HEK293 (cell line): ENCODE results near the gene PACSIN2.

Experiments used
- BCL11A ChIP-seq: fragments of 450-650 bp; formaldehyde crosslinking; IDR thresholded peaks from 2 replicates; pipeline ENCODE4 v1.5.1; 2016; ENCODE audit warnings: low read depth, missing biosample characterization, missing genetic modification characterization
- GFI1B ChIP-seq: fragments of 450-650 bp; formaldehyde crosslinking; IDR thresholded peaks from 2 replicates; pipeline ENCODE4 v1.5.1; 2016; ENCODE audit warnings: missing biosample characterization, missing genetic modification characterization
- HOXC10 ChIP-seq: sonication (generic); formaldehyde crosslinking; IDR thresholded peaks from 2 replicates; pipeline ENCODE4 v1.8.1; 2023; ENCODE audit warnings: mild to moderate bottlenecking, missing genetic modification reagents
- KLF9 ChIP-seq: fragments of 450-650 bp; formaldehyde crosslinking; IDR thresholded peaks from 2 replicates; pipeline ENCODE4 v1.5.1; 2016; ENCODE audit warnings: missing biosample characterization, missing genetic modification characterization, low read depth
- SP2 ChIP-seq: fragments of 450-650 bp; formaldehyde crosslinking; IDR thresholded peaks from 2 replicates; pipeline ENCODE4 v1.5.1; 2016; ENCODE audit warnings: missing biosample characterization, missing genetic modification characterization
- SP3 ChIP-seq: fragments of 450-650 bp; formaldehyde crosslinking; IDR thresholded peaks from 2 replicates; pipeline ENCODE4 v1.5.1; 2016; ENCODE audit warnings: missing biosample characterization, missing genetic modification characterization
- ZNF174 ChIP-seq: fragments of 450-650 bp; formaldehyde crosslinking; IDR thresholded peaks from 2 replicates; pipeline ENCODE4 v1.5.0; 2017; ENCODE audit warnings: missing biosample characterization, mild to moderate bottlenecking, missing genetic modification characterization
- ZNF274 ChIP-seq, 2 experiments: fragments of 200-500 bp in 1 of 2; fragments of 450-650 bp in 1 of 2; sonication (Bioruptor generic) in 1 of 2; formaldehyde crosslinking in 1 of 2; IDR thresholded peaks; 2 replicates each; pipeline versions ENCODE4 v1.5.1 to v1.6.1; 2014 to 2016; ENCODE audit warnings: borderline replicate concordance in 1 of 2, inconsistent platforms in 1 of 2, low read length in 1 of 2, missing biosample characterization in 1 of 2, missing genetic modification characterization in 1 of 2
- ZNF324 ChIP-seq: fragments of 450-650 bp; formaldehyde crosslinking; IDR thresholded peaks from 2 replicates; pipeline ENCODE4 v1.5.1; 2016; ENCODE audit warnings: missing biosample characterization, missing genetic modification characterization
- ZNF404 ChIP-seq: fragments of 450-650 bp; formaldehyde crosslinking; IDR thresholded peaks from 2 replicates; pipeline ENCODE4 v1.5.1; 2017; ENCODE audit warnings: missing biosample characterization, missing genetic modification characterization
- ZNF529 ChIP-seq: fragments of 450-650 bp; formaldehyde crosslinking; IDR thresholded peaks from 2 replicates; pipeline ENCODE4 v1.5.1; 2017; ENCODE audit warnings: missing genetic modification characterization, missing biosample characterization; ENCODE audit not compliant: insufficient replicate concordance
- ZNF654 ChIP-seq: fragments of 450-650 bp; formaldehyde crosslinking; IDR thresholded peaks from 2 replicates; pipeline ENCODE4 v1.5.1; 2016; ENCODE audit warnings: low read depth, missing biosample characterization, missing genetic modification characterization
- ZNF677 ChIP-seq: fragments of 450-650 bp; IDR thresholded peaks from 2 replicates; pipeline ENCODE4 v1.5.0; 2018; ENCODE audit warnings: missing biosample characterization, mild to moderate bottlenecking, missing genetic modification characterization, moderate library complexity
- ZNF707 ChIP-seq: fragments of 450-650 bp; formaldehyde crosslinking; IDR thresholded peaks from 2 replicates; pipeline ENCODE4 v1.5.1; 2016; ENCODE audit warnings: missing biosample characterization, missing genetic modification characterization
- ZNF76 ChIP-seq: fragments of 450-650 bp; formaldehyde crosslinking; IDR thresholded peaks from 2 replicates; pipeline ENCODE4; 2016; ENCODE audit warnings: low read depth, missing biosample characterization, missing genetic modification characterization, borderline replicate concordance
- ZSCAN23 ChIP-seq: fragments of 450-650 bp; formaldehyde crosslinking; IDR thresholded peaks from 2 replicates; pipeline ENCODE4 v1.5.1; 2016; ENCODE audit warnings: missing biosample characterization, missing genetic modification characterization
- ZSCAN30 ChIP-seq: fragments of 450-650 bp; IDR thresholded peaks from 2 replicates; pipeline ENCODE4 v1.5.1; 2018; ENCODE audit warnings: missing biosample characterization, mild to moderate bottlenecking, missing genetic modification characterization, moderate library complexity
- ZXDB ChIP-seq: fragments of 450-650 bp; formaldehyde crosslinking; IDR thresholded peaks from 2 replicates; pipeline ENCODE4 v1.5.1; 2016; ENCODE audit warnings: missing biosample characterization, missing genetic modification characterization
- TF ChIP-seq, protein P1 (sequence below): fragments of 450-650 bp; formaldehyde crosslinking; IDR thresholded peaks from 2 replicates; pipeline ENCODE4 v1.5.1; 2016; ENCODE audit warnings: missing biosample characterization, missing genetic modification characterization
- TF ChIP-seq, protein P2 (sequence below): fragments of 450-650 bp; formaldehyde crosslinking; conservative IDR thresholded peaks from 2 replicates; pipeline ENCODE4 v1.5.1; 2016; ENCODE audit warnings: low read depth, missing biosample characterization, missing genetic modification characterization
- TF ChIP-seq, protein P3 (sequence below): fragments of 450-650 bp; formaldehyde crosslinking; IDR thresholded peaks from 2 replicates; pipeline ENCODE4 v1.5.1; 2016; ENCODE audit warnings: missing biosample characterization, missing genetic modification characterization
- TF ChIP-seq, protein P4 (sequence below): fragments of 450-650 bp; formaldehyde crosslinking; IDR thresholded peaks from 2 replicates; pipeline ENCODE4 v1.5.1; 2016; ENCODE audit warnings: missing biosample characterization, missing genetic modification characterization
- TF ChIP-seq, protein P5 (sequence below): fragments of 450-650 bp; formaldehyde crosslinking; IDR thresholded peaks from 2 replicates; pipeline ENCODE4 v1.5.1; 2016; ENCODE audit warnings: missing biosample characterization, missing genetic modification characterization
- TF ChIP-seq, protein P6 (sequence below): fragments of 450-650 bp; formaldehyde crosslinking; IDR thresholded peaks from 2 replicates; pipeline ENCODE4 v1.5.1; 2016; ENCODE audit warnings: missing biosample characterization, missing genetic modification characterization

Gene PACSIN2

DNA sequence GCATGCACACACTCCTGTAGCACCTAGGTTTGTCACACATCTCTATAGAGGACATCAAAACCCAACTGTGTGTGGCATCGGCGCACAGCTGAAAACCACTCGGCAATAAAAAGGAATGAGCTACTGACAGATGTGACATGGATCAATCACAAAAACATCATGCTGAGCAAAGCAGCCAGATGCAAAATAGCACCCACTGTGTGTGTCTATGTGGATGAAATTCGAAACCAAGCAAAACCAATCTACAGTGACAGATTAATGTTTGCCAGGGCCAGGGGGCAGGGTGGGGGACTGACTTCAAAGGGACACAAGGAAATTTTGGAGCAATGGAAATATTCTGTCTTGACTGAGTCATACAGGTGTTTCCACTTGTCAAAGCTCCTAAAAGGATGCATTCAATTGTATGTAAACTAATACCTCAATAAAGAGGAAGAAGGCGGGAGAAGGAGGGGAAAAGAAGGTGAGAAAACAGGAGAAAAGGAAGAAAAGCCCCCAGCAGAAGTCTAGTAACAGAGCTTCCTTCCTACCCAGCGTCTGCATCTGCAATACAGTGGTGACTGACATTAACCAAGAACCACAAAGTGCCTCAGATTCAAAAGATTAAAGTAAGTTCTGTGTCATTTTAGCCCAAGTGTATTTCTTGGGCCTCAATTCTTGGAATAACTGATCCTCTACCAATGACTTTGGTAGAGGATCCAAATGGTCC is 49.8 kb downstream of the PACSIN2 start (continued):
- TF ChIP-seq ZNF274 (IDR thresholded peaks at IDR 0.05; ENCODE audit: low read length) (no peak), ZNF274 (tag by site-specific recombination; IDR thresholded peaks at IDR 0.05; ENCODE audit: borderline replicate concordance) (no peak), KLF9 (tag by site-specific recombination) (no peak), BCL11A (tag by site-specific recombination) (peak; percentile 78), SP2 (peak; percentile 41), ZNF404 (tag by site-specific recombination) (no peak), HOXC10 (CRISPR knock-in tag) (no peak), ZNF529 (no peak), ZXDB (tag by site-specific recombination) (peak; percentile 69; the same call in 1 of the 2 replicates), ZNF174 (no peak), ZSCAN23 (tag by site-specific recombination) (peak; percentile 85; the same call in 1 of the 2 replicates), ZNF677 (tag by site-specific recombination) (no peak), SP3 (tag by site-specific recombination) (no peak), ZNF324 (tag by site-specific recombination) (peak; percentile 91), ZNF707 (no peak), ZNF76 (peak; percentile 11; the same call in 1 of the 2 replicates), ZNF654 (tag by site-specific recombination) (no peak), ZSCAN30 (tag by site-specific recombination) (peak; percentile 82), GFI1B (peak; percentile 74; the same call in 1 of the 2 replicates)
- TF ChIP-seq, protein P1, sequence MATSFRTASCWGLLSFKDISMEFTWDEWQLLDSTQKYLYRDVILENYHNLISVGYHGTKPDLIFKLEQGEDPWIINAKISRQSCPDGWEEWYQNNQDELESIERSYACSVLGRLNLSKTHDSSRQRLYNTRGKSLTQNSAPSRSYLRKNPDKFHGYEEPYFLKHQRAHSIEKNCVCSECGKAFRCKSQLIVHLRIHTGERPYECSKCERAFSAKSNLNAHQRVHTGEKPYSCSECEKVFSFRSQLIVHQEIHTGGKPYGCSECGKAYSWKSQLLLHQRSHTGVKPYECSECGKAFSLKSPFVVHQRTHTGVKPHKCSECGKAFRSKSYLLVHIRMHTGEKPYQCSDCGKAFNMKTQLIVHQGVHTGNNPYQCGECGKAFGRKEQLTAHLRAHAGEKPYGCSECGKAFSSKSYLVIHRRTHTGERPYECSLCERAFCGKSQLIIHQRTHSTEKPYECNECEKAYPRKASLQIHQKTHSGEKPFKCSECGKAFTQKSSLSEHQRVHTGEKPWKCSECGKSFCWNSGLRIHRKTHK (tag by site-specific recombination) = no peak
- TF ChIP-seq, protein P2, sequence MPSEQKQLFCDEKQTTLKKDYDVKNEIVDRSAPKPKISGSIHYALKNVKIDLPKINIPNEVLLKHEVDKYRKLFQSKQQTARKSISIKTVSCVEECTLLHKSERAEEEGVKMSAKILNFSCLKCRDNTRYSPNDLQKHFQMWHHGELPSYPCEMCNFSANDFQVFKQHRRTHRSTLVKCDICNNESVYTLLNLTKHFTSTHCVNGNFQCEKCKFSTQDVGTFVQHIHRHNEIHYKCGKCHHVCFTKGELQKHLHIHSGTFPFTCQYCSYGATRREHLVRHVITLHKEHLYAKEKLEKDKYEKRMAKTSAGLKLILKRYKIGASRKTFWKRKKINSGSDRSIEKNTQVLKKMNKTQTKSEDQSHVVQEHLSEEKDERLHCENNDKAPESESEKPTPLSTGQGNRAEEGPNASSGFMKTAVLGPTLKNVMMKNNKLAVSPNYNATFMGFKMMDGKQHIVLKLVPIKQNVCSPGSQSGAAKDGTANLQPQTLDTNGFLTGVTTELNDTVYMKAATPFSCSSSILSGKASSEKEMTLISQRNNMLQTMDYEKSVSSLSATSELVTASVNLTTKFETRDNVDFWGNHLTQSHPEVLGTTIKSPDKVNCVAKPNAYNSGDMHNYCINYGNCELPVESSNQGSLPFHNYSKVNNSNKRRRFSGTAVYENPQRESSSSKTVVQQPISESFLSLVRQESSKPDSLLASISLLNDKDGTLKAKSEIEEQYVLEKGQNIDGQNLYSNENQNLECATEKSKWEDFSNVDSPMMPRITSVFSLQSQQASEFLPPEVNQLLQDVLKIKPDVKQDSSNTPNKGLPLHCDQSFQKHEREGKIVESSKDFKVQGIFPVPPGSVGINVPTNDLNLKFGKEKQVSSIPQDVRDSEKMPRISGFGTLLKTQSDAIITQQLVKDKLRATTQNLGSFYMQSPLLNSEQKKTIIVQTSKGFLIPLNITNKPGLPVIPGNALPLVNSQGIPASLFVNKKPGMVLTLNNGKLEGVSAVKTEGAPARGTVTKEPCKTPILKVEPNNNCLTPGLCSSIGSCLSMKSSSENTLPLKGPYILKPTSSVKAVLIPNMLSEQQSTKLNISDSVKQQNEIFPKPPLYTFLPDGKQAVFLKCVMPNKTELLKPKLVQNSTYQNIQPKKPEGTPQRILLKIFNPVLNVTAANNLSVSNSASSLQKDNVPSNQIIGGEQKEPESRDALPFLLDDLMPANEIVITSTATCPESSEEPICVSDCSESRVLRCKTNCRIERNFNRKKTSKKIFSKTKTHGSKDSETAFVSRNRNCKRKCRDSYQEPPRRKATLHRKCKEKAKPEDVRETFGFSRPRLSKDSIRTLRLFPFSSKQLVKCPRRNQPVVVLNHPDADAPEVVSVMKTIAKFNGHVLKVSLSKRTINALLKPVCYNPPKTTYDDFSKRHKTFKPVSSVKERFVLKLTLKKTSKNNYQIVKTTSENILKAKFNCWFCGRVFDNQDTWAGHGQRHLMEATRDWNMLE (tag by site-specific recombination) = no peak
- TF ChIP-seq, protein P3, sequence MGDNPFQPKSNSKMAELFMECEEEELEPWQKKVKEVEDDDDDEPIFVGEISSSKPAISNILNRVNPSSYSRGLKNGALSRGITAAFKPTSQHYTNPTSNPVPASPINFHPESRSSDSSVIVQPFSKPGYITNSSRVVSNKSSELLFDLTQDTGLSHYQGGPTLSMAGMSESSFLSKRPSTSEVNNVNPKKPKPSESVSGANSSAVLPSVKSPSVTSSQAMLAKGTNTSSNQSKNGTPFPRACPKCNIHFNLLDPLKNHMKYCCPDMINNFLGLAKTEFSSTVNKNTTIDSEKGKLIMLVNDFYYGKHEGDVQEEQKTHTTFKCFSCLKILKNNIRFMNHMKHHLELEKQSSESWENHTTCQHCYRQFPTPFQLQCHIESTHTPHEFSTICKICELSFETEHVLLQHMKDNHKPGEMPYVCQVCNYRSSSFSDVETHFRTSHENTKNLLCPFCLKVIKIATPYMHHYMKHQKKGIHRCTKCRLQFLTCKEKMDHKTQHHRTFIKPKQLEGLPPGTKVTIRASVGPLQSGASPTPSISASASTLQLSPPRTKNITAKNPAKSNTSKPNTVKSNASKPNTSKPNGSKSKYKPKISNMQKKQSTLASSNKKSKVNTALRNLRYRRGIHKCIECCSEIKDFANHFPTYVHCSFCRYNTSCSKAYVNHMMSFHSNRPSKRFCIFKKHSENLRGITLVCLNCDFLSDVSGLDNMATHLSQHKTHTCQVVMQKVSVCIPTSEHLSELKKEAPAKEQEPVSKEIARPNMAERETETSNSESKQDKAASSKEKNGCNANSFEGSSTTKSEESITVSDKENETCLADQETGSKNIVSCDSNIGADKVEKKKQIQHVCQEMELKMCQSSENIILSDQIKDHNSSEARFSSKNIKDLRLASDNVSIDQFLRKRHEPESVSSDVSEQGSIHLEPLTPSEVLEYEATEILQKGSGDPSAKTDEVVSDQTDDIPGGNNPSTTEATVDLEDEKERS = no peak
- TF ChIP-seq, protein P4, sequence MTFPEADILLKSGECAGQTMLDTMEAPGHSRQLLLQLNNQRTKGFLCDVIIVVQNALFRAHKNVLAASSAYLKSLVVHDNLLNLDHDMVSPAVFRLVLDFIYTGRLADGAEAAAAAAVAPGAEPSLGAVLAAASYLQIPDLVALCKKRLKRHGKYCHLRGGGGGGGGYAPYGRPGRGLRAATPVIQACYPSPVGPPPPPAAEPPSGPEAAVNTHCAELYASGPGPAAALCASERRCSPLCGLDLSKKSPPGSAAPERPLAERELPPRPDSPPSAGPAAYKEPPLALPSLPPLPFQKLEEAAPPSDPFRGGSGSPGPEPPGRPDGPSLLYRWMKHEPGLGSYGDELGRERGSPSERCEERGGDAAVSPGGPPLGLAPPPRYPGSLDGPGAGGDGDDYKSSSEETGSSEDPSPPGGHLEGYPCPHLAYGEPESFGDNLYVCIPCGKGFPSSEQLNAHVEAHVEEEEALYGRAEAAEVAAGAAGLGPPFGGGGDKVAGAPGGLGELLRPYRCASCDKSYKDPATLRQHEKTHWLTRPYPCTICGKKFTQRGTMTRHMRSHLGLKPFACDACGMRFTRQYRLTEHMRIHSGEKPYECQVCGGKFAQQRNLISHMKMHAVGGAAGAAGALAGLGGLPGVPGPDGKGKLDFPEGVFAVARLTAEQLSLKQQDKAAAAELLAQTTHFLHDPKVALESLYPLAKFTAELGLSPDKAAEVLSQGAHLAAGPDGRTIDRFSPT (tag by site-specific recombination) = peak; percentile 58
- TF ChIP-seq, protein P5, sequence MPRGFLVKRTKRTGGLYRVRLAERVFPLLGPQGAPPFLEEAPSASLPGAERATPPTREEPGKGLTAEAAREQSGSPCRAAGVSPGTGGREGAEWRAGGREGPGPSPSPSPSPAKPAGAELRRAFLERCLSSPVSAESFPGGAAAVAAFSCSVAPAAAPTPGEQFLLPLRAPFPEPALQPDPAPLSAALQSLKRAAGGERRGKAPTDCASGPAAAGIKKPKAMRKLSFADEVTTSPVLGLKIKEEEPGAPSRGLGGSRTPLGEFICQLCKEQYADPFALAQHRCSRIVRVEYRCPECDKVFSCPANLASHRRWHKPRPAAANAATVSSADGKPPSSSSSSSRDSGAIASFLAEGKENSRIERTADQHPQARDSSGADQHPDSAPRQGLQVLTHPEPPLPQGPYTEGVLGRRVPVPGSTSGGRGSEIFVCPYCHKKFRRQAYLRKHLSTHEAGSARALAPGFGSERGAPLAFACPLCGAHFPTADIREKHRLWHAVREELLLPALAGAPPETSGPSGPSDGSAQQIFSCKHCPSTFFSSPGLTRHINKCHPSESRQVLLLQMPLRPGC (tag by site-specific recombination) = peak; percentile 93
- TF ChIP-seq, protein P6, sequence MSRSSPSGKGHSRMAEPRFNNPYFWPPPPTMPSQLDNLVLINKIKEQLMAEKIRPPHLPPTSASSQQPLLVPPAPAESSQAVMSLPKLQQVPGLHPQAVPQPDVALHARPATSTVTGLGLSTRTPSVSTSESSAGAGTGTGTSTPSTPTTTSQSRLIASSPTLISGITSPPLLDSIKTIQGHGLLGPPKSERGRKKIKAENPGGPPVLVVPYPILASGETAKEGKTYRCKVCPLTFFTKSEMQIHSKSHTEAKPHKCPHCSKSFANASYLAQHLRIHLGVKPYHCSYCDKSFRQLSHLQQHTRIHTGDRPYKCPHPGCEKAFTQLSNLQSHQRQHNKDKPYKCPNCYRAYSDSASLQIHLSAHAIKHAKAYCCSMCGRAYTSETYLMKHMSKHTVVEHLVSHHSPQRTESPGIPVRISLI (tag by site-specific recombination) = no peak
